ENCODE data around the gene C11orf86.

- TF ChIP-seq EGR1 (IDR thresholded peaks at IDR 0.05) (no peak), CREB1 (IDR thresholded peaks at IDR 0.05; ENCODE audit: low read depth) (no peak), TEAD4 (IDR thresholded peaks at IDR 0.05) (no peak), YY1 (IDR thresholded peaks at IDR 0.05; ENCODE audit: low read depth) (no peak), REST (IDR thresholded peaks at IDR 0.05; ENCODE audit: low read depth) (no peak), MAX (IDR thresholded peaks at IDR 0.05) (no peak), ZBTB7A (IDR thresholded peaks at IDR 0.05; ENCODE audit: low read depth) (no peak), EP300 (IDR thresholded peaks at IDR 0.05; ENCODE audit: borderline replicate concordance) (no peak), RAD21 (IDR thresholded peaks at IDR 0.05; ENCODE audit: low read depth) (no peak), TAF1 (IDR thresholded peaks at IDR 0.05; ENCODE audit: low read depth) (no peak)
Measured at GRCh38 chr11:66978229-66978628, 3.1 kb downstream of the C11orf86 start.

Data from Ishikawa (cell line).